Mononuclear cell (primary cell): ENCODE measurements around the gene RASSF6. TPM values are rescaled to one million over a fixed set of nuclear protein-coding genes. Genes with fewer than 3 reads are reported as not detected.
"Not testable (repeated sequence)": the region's sequence is repeated elsewhere in the genome, so short reads cannot be mapped to it uniquely, and the experiment has no call there.

ENCODE experiments used
- H3K27me3 ChIP-seq: 2 replicates; pipeline ENCODE4 v1.6.0; 2011; ENCODE audit warnings: low read length, control low read depth; ENCODE audit not compliant: insufficient read depth
- H3K4me1 ChIP-seq: 2 replicates; pipeline ENCODE4 v1.5.1; 2011; ENCODE audit warnings: mild to moderate bottlenecking, low read length, control low read depth; ENCODE audit not compliant: insufficient read depth
- H3K4me3 ChIP-seq: 2 replicates; pipeline ENCODE4 v1.5.1; 2011; ENCODE audit warnings: mild to moderate bottlenecking, low read length, moderate library complexity
- H3K9me3 ChIP-seq: 2 replicates; pipeline ENCODE4 v1.5.1; 2011; ENCODE audit warnings: low read depth, mild to moderate bottlenecking, control low read depth, low read length
- total RNA-seq: library from RNA; depleted of rRNA; stranded (reverse); fragments of >200 nt; gene quantifications from one replicate; pipeline ENCODE4 v1.2.3, GENCODE V29; 2012

The RASSF6 gene
- total RNA-seq, 1 donor = 0.10 TPM

DNA sequence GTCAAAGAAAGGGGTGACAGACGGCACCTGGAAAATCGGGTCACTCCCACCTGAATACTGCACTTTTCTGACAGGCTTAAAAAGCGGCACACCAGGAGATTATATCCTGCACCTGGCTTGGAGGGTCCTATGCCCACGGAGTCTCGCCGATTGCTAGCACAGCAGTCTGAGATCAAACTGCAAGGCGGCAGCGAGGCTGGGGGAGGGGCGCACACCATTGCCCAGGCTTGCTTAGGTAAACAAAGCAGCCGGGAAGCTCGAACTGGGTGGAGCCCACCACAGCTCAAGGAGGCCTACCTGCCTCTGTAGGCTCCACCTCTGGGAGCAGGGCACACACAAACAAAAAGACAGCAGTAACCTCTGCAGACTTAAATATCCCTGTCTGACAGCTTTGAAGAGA, 69.4 kb downstream of the RASSF6 start:
- H3K9me3 ChIP-seq, H3K4me3 ChIP-seq, H3K4me1 ChIP-seq, H3K27me3 ChIP-seq: not testable (repeated sequence)

DNA sequence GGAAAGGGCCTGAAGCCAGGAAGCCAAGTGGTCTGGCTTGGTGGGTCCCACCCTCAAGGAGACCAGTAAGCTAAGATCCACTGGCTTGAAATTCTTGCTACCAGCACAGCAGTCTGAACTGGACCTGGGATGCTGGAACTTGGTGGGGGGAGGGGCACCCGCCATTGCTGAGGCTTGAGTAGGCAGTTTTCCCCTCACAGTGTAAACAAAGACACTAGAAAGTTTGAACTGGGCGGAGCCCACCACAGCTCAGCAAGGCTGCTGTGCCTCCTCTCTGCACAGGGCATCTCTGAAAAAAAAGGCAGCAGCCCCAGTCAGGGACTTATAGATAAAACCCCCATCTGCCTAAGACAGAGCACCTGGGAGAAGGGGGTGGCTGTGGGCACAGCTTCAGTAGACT, 75.6 kb downstream of the RASSF6 start:
- Histone ChIP-seq H3K27me3 (no peaks in the 10 kb centered on the region), H3K4me1 (no peaks in the 10 kb centered on the region), H3K4me3 (no peak overlapping the region), H3K9me3 (no peaks in the 10 kb centered on the region)

DNA sequence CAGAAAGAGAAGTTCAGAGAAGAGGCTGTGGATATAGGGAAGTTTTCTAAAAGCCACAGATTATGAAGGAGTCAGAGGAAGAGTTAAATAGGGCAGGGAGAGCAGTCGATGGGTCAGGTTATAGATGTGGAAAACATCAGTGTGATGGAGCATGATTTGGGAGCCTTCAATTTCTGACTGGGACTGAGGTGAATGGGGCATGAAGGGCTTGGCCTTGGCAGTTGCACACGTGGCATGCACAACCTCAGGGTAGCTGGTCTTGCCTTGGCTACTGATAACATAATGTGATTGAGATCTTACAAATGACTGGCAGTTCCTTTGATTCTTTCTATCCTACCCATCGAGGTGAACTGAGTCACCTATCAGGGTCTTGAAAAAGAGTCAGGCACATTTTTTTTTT, 79.0 kb downstream of the RASSF6 start:
- H3K9me3 ChIP-seq = no peaks in the 10 kb centered on the region

DNA sequence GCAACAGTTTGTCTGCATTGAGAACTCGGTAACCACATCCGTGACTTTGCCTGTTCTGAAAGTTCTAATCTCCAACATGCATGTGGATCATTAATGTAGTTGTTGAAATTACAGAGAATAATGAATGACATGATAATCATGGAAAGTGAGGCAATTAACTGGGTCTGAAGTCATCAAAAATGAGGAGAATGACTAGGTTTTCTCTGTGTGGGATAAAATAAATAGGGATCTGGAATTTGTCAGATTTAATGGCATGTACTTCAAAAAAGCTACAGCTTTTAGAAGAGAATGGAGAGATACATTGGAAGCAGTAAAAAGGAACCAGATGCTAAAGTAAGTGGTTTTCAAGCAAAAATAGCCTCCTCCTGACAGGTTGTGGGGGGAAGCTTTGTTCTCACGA, 79.4 kb downstream of the RASSF6 start:
- Histone ChIP-seq H3K4me3 (no peak overlapping the region), H3K27me3 (no peaks in the 10 kb centered on the region), H3K4me1 (no peaks in the 10 kb centered on the region), H3K9me3 (no peaks in the 10 kb centered on the region)

More for the DNA sequence above, 79.0 kb downstream of the RASSF6 start:
- no peaks in the 10 kb centered on the region for H3K27me3 ChIP-seq
- no peak overlapping the region for H3K4me3 ChIP-seq
- no peaks in the 10 kb centered on the region for H3K4me1 ChIP-seq

DNA sequence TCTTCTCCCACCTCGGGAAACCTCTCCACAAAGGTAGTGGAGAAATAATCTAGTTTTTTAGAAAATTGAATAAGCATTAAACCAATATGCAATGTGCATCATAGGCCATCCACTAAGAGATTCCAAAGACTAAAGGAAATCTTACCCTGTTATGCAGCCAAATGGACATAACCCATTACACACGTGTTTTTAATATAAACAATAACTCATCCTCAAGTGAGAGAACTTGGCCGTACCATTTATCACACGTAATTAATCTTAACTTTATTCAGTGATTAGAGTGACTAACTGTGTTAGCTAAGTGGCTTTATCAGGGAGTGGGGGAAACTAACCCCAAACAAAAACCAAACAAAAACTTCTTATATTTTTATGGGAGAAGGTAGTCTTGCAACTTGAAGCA, 80.8 kb downstream of the RASSF6 start:
- H3K9me3 ChIP-seq = no peaks in the 10 kb centered on the region
- H3K4me3 ChIP-seq = no peak overlapping the region
- no peaks in the 10 kb centered on the region for H3K27me3 ChIP-seq
- H3K4me1 ChIP-seq = no peaks in the 10 kb centered on the region

DNA sequence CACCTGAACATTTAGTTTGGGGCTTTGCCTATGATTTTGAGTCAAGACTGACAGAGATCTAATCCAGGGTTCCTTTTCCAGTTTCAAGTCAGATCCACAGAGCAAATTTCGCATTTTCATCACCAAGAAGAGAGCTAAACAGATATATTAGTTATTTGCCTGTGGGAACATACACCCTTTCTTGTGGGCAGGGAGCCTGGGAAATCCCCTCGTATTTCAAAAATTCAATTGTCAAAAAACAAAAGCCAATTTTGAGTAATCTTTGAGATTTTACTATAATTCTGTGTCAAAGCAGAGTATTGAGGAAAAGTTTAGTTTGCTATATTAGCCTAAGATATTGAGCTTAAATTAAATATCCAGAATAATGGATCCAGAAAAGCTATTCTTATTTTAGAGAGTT, 82.1 kb downstream of the RASSF6 start:
- Histone ChIP-seq H3K27me3 (no peaks in the 10 kb centered on the region), H3K4me3 (no peak overlapping the region), H3K4me1 (no peaks in the 10 kb centered on the region), H3K9me3 (no peaks in the 10 kb centered on the region)

DNA sequence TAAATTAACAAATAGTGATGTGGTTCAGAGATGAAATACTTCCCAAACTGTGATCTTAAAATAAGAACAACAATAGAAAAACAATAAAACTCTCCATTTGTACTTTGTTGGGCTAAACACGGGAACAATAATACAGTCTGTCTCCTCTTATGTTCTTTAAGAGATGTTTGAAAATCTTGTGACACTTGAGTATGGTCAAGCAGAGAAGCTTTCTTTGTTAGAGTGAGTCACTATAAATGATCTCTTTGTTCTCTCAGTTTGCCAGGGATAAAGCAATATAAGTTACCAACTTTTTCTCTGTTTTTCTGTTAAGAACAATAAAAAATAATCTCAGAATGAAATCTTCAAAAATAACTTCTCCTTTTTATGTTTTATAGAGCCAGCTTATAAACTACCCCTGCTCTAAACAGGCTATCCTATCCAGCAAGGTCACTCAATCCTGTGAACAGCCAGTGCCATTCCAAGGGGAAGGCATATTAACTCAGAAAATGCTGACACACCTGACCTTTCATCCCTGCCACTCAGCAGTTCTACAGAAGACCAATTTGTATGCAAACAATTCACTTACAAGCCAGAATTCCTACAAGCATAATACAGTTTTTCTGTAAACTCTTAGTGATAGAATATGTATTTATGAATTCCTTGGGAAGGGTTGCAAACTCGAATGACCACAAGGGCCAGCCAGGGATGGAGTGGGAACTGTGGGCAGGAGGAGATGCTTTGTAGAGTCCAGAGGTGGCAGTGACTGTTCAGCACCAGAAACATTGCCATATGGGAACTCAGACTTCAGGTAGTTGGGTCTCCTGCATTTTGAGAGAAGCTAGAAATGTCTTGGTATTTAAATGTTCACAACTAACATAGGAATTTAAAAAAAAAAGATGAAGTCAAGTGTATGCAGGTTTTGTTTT, 86.5 kb downstream of the RASSF6 start:
- Histone ChIP-seq H3K9me3 (no peaks in the 10 kb centered on the region), H3K27me3 (no peaks in the 10 kb centered on the region), H3K4me1 (no peaks in the 10 kb centered on the region), H3K4me3 (no peak overlapping the region)

DNA sequence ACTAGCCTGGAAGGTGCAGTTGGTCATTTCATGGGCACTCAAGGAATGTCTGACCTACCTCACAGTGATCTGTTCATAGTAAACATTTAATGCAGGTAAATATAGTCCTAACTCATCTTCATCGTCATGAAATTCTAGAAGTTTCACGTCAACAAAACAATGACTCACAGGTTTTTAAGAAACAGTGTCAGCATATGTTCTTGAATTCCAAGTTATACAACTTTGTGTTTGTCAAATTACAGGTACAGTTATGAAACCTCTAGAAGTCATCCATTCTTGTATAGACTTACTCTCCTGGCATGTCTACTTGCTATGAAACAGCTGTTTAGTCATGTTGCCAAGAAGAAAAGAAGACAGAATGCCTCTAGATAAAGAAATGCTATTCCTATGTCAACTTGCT, 92.1 kb downstream of the RASSF6 start:
- H3K27me3 ChIP-seq = no peaks in the 10 kb centered on the region
- no peaks in the 10 kb centered on the region for H3K9me3 ChIP-seq
- no peak overlapping the region for H3K4me3 ChIP-seq
- no peaks in the 10 kb centered on the region for H3K4me1 ChIP-seq

DNA sequence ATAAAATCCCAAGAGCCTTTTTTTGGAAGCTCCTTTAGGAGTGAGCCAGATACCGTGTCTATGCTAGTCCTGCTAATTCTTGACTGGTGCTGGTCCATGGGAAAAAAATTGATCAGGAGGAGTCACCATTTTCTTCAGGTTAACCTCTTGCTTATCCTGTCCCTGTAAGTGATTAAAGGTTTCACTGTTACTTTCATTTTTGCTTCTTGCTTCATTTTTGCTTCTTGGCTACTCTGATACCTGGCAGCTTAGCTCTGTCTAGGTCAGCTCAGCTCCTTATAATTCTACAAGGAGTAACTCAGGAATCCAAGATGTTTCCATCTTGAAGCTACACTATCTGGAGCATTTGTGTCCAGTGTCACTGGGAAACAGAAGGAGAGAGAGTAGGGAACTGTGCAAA, 93.0 kb downstream of the RASSF6 start:
- no peak overlapping the region for H3K4me3 ChIP-seq
- H3K9me3 ChIP-seq = no peaks in the 10 kb centered on the region
- no peaks in the 10 kb centered on the region for H3K4me1 ChIP-seq
- no peaks in the 10 kb centered on the region for H3K27me3 ChIP-seq

DNA sequence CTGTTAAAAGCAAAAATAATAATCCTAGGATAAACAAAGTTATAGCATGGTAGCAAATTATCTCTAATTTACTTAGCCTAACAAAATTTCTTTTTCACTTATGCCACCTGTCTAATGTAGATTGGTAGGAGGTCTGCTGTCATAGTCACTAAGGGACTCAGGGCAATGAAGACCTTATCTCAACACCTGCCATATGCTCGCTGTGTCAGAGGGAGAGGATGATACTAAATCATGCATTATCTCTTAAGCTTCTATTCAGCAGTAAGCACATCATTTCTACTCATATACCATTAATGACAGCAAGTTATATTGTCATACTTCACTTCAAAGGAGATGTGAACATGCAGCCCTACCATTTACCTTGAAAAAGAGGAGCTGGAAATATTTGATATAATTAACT, 94.6 kb downstream of the RASSF6 start:
- H3K27me3 ChIP-seq = no peaks in the 10 kb centered on the region
- no peak overlapping the region for H3K4me3 ChIP-seq
- no peaks in the 10 kb centered on the region for H3K9me3 ChIP-seq
- no peaks in the 10 kb centered on the region for H3K4me1 ChIP-seq

DNA sequence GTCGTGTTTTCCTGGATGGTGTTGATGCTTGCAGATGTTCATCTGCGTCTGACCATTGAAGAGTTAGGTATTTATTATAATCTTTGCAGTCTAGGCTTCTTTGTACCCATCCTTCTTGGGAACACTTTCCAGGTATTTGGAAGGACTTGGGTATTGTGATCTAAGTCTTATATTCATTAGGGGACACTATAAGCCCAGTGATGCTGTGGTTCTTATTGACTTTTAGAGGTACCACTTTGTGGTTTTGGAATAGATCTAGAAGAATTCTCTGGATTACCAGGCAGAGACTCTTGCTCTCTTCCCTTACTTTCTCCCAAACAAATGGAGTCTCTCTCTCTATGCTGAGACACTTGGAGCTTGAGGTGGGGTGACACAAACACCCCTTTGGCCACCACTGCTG, 97.1 kb downstream of the RASSF6 start:
- Histone ChIP-seq H3K9me3 (no peaks in the 10 kb centered on the region), H3K4me1 (no peaks in the 10 kb centered on the region), H3K4me3 (no peak overlapping the region), H3K27me3 (no peaks in the 10 kb centered on the region)

Other genes with a start within 250 kb of the RASSF6 start
- 0.31 TPM for gene ALB, start 216.1 kb downstream of the RASSF6 start, total RNA-seq
- gene AFP, start 184.2 kb downstream of the RASSF6 start, total RNA-seq = not detected
- not detected for gene AFM, start 138.7 kb downstream of the RASSF6 start, total RNA-seq
- 7,833 TPM for gene CXCL8, start 120.1 kb upstream of the RASSF6 start, total RNA-seq
- not detected for gene CXCL6, start 216.2 kb upstream of the RASSF6 start, total RNA-seq
- gene PF4V1, start 232.9 kb upstream of the RASSF6 start, total RNA-seq = 17.6 TPM
- gene CXCL1, start 249.0 kb upstream of the RASSF6 start, total RNA-seq = 9.3 TPM